ENCODE measurements around the gene ZNF793. TPM values are rescaled to one million over a fixed set of nuclear protein-coding genes. Genes with fewer than 3 reads are reported as not detected.

Gene ZNF793
- total RNA-seq, 4 donors from 2014 or later: 8.7 to 11.3 (median 10.2) TPM

DNA sequence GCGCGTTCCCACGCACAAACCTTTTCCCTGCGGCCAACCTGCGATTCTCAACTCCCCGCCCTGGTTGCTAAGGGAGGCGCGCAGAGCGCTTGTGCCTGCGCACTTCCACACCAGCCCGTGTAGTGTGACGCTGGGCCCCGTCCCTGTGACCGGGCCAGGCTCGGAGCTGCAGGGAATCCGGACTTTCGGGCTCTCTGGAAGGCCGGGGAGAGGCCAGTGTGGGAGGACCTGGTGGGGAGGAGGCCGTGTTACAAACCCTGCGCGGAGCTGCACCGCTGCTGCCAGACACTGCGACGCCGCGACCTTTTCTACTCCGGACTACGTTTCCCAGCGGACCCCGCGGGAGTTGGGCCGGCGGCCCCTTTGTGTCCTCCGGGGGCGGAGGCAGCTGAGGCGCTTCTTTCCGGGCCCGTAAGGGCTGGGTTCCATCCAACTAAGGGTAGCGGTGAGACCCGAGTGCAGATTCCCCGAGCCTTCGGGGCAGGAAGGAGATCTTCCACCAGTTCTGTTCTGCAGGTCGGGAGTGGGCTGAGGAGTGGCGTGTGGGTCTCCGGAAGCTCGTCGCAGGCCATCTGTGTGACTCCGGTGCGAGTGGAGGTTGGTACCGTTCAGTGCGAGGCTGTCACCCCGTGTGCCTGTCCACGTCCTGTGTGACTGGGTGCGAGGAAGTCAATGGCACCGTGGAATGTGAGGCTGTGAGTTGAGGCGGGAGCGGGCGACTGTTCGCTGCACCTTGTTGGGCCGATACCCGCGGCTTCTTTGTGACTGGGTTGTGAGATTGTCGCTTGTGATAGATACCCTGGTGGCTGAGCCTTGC, 37.6 kb upstream of the ZNF793 start, which contains the start of gene ZNF570:
Gene ZNF570 (plus strand): TSS at position 396 of the 817 bp plus-strand sequence. CDS start 999 bp downstream, outside the sequence.
- Histone ChIP-seq H3K4me3 (replicated peaks in 1 of 3) (peak within 1 kb of the TSS; percentile 53 to 92 (median 55)), H3K4me1 (peaks cover 3 to 16% of the 10 kb centered on the region in 2 donors), H3K27ac (peak within 1 kb of the TSS; percentile 86 to 93 (median 90)), H3K36me3 (peaks cover 5 to 9% of the 10 kb centered on the region in 2 donors), H3K27me3 (no peaks in the 10 kb centered on the region), H3K9me3 (no peaks in the 10 kb centered on the region)
- intact Hi-C loops (cut with DNase I): no loop called here
- peak in 1 of 2 donors; percentile 73 for TF ChIP-seq POLR2A (IDR thresholded peaks at IDR 0.05)
- TF ChIP-seq, protein P1, sequence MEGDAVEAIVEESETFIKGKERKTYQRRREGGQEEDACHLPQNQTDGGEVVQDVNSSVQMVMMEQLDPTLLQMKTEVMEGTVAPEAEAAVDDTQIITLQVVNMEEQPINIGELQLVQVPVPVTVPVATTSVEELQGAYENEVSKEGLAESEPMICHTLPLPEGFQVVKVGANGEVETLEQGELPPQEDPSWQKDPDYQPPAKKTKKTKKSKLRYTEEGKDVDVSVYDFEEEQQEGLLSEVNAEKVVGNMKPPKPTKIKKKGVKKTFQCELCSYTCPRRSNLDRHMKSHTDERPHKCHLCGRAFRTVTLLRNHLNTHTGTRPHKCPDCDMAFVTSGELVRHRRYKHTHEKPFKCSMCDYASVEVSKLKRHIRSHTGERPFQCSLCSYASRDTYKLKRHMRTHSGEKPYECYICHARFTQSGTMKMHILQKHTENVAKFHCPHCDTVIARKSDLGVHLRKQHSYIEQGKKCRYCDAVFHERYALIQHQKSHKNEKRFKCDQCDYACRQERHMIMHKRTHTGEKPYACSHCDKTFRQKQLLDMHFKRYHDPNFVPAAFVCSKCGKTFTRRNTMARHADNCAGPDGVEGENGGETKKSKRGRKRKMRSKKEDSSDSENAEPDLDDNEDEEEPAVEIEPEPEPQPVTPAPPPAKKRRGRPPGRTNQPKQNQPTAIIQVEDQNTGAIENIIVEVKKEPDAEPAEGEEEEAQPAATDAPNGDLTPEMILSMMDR (IDR thresholded peaks at IDR 0.05): no peak
- DNase-seq: peak; percentile 88 to 92
- 0 to 2% methylated on average over 21 to 26 of the region's 63 CpGs for WGBS, 2 donors

DNA sequence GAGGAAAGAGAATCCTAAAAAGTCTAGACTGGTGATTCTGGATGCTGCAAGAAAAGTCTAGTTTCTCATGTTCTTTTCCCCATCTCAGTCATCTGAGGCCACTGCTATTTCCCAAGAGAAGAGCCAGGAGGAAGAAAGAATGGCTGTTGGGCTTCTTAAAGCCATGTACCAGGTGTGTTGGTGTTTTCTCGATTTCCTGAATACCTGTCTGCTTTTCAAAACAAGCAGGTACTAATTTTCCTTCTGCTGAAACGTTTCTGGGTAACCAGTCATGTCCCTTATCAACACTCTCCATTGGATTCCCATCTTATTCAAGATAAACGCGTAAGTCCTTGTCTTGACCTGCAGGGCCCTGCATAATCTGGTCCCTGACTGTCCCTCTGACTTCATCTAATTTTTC, 36.5 kb upstream of the ZNF793 start:
- H3K36me3 ChIP-seq: peaks cover 0 to 2% of the 10 kb centered on the region in 2 donors
- H3K27ac ChIP-seq: no peak overlapping the region
- DNase-seq: no peak
- H3K4me1 ChIP-seq: peaks cover 3 to 16% of the 10 kb centered on the region in 2 donors
- intact Hi-C loops (cut with DNase I): no loop called here
- TF ChIP-seq, protein P1 (IDR thresholded peaks at IDR 0.05): no peak
- TF ChIP-seq POLR2A (IDR thresholded peaks at IDR 0.05): no peak
- no peak overlapping the region for H3K4me3 ChIP-seq (replicated peaks in 1 of 3)
- H3K9me3 ChIP-seq: no peaks in the 10 kb centered on the region
- 80 to 82% methylated on average over 4 of the region's 4 CpGs for WGBS, 2 donors
- H3K27me3 ChIP-seq: no peaks in the 10 kb centered on the region

DNA sequence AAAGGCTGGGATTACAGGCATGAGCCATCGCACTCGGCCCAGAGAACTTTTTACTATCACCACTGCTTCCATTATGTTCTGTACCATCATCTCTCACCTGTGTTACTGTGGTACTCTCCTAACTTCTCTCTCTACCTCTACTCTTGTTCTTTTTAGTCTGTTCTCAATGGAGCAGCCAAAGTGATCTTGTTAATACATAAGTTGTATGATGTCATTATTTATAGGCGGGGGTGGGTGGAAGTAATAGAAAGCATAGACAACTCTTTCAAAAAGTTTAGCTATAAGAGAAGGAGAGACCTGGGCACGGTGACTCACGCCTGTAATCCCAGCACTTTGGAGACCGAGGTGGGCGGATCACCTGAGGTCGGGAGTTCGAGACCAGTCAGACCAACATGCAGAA, 34.6 kb upstream of the ZNF793 start:
- Histone ChIP-seq H3K9me3 (no peaks in the 10 kb centered on the region), H3K4me3 (replicated peaks in 1 of 3) (no peak overlapping the region), H3K27me3 (no peaks in the 10 kb centered on the region), H3K36me3 (peaks cover 14 to 20% of the 10 kb centered on the region in 2 donors), H3K27ac (no peak overlapping the region), H3K4me1 (peaks cover 3 to 7% of the 10 kb centered on the region in 2 donors)
- TF ChIP-seq POLR2A (IDR thresholded peaks at IDR 0.05): no peak
- no peak for DNase-seq
- WGBS, 2 donors: 96 to 99% methylated on average over 9 of the region's 9 CpGs
- intact Hi-C loops (cut with DNase I): no loop called here

DNA sequence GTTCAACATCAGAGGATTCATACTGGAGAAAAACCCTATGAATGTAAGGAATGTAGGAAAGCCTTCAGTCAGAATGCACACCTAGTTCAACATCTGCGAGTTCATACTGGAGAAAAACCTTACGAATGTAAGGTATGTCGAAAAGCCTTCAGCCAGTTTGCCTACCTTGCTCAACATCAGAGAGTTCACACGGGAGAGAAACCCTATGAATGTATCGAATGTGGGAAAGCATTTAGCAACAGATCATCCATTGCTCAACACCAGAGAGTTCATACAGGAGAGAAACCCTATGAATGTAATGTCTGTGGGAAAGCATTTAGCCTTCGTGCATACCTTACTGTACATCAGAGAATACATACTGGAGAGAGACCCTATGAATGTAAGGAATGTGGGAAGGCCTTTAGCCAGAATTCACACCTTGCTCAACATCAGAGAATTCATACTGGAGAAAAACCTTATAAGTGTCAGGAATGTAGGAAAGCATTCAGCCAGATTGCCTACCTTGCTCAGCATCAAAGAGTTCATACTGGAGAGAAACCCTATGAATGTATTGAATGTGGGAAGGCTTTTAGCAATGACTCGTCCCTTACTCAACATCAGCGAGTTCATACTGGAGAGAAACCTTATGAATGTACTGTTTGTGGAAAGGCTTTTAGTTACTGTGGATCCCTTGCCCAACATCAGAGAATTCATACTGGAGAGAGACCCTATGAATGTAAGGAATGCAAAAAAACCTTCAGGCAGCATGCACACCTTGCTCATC, 22.2 kb upstream of the ZNF793 start:
- Histone ChIP-seq H3K4me1 (no peaks in the 10 kb centered on the region), H3K27ac (no peak overlapping the region), H3K36me3 (peaks cover 41 to 45% of the 10 kb centered on the region in 2 donors), H3K4me3 (replicated peaks in 1 of 3) (no peak overlapping the region), H3K27me3 (no peaks in the 10 kb centered on the region), H3K9me3 (no peaks in the 10 kb centered on the region)
- intact Hi-C loops (cut with DNase I): loop anchor here (5.0 kb wide), 1 partner anchor 53 kb away; no protein-coding TSS in a partner anchor
- 95% methylated on average over 8 of the region's 8 CpGs for WGBS, 2 donors
- DNase-seq: no peak
- no peak for TF ChIP-seq POLR2A (IDR thresholded peaks at IDR 0.05)
- TF ChIP-seq, protein P1 (IDR thresholded peaks at IDR 0.05): no peak

DNA sequence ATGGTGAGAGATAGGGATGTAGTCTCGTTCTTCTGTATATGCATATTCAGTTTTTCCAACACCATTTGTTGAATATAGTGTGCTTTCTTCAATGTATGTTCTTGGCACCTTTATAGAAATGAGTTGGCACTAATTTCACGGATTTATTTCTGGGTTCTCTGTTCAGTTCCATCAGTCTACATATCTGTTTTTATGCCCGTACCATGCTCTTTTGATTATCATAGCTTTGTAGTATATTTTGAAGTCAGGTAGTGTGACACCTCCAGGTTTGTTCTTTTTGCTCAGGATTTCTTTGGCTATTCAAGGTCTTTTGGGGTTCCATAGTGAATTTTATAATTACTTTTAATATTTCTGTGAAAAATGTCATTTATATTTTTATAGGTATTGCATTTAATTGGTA, 14.5 kb upstream of the ZNF793 start:
- WGBS, 2 donors: 71 to 84% methylated on average over 3 of the region's 3 CpGs
- no peak for DNase-seq
- Histone ChIP-seq H3K9me3 (no peaks in the 10 kb centered on the region), H3K4me1 (no peaks in the 10 kb centered on the region), H3K27ac (no peak overlapping the region), H3K27me3 (no peaks in the 10 kb centered on the region), H3K4me3 (replicated peaks in 1 of 3) (no peak overlapping the region), H3K36me3 (no peaks in the 10 kb centered on the region)
- intact Hi-C loops (cut with DNase I): no loop called here
- no peak for TF ChIP-seq POLR2A (IDR thresholded peaks at IDR 0.05)
- TF ChIP-seq, protein P1 (IDR thresholded peaks at IDR 0.05): no peak
